GM10266 (cell line): ENCODE data around the gene SEC23A.
"Not testable (repeated sequence)": the region's sequence is repeated elsewhere in the genome, so short reads cannot be mapped to it uniquely, and the experiment has no call there.

Experiments
- DNase-seq: peaks from one replicate; pipeline ENCODE4 v3.0.0; 2012; ENCODE audit errors: extremely low spot score
- CTCF ChIP-seq: IDR thresholded peaks from 2 replicates; pipeline ENCODE4 v1.5.1; 2012; ENCODE audit warnings: mild to moderate bottlenecking, low read depth; ENCODE audit not compliant: control insufficient read depth, insufficient read depth; ENCODE audit errors: missing control alignments

SEC23A gene

GRCh38 chr14:39114073-39114838 lies 11.2 kb upstream of the SEC23A start, which contains the start of gene GEMIN2:
TSS of gene GEMIN2 (plus strand) at chr14:39114323. CDS start at chr14:39114339, 16 bp downstream.
- no peak for TF ChIP-seq CTCF
- DNase-seq = peak; percentile 88

GRCh38 chr14:39113685-39114072 lies 10.6 kb upstream of the SEC23A start:
- TF ChIP-seq CTCF = no peak
- DNase-seq = no peak

GRCh38 chr14:39109893-39110715 lies 7.1 kb upstream of the SEC23A start:
- TF ChIP-seq CTCF = no peak
- DNase-seq = no peak

- no peak for TF ChIP-seq CTCF
- no peak for DNase-seq
Measured at GRCh38 chr14:39108791-39109190, 5.8 kb upstream of the SEC23A start.

GRCh38 chr14:39107591-39107996 lies 4.6 kb upstream of the SEC23A start:
- DNase-seq = peak; percentile 64
- peak; percentile 58 for TF ChIP-seq CTCF

- DNase-seq = not testable (repeated sequence)
Measured at GRCh38 chr14:39104078-39104801, 1.2 kb upstream of the SEC23A start.

- no peak for TF ChIP-seq CTCF
- DNase-seq = no peak
Measured at GRCh38 chr14:39102265-39102968, 618 bp downstream of the SEC23A start.
